HG03439 (cell line): ENCODE measurements around the gene ING4.

Experiments
- ATAC-seq: cut with Tn5 transposase; IDR thresholded peaks from one replicate; pipeline ENCODE4 v1.9.1; 2021; ENCODE audit warnings: mild to moderate bottlenecking, moderate library complexity; ENCODE audit not compliant: unreplicated experiment

The ING4 gene

GRCh38 chr12:6688999-6689882 lies 26.3 kb upstream of the ING4 start, which contains the start of gene ZNF384:
Gene ZNF384, minus strand, starts transcription at chr12:6689375. Its CDS starts 9,855 bp downstream, at chr12:6679520.
- ATAC-seq: peak; percentile 82

DNA sequence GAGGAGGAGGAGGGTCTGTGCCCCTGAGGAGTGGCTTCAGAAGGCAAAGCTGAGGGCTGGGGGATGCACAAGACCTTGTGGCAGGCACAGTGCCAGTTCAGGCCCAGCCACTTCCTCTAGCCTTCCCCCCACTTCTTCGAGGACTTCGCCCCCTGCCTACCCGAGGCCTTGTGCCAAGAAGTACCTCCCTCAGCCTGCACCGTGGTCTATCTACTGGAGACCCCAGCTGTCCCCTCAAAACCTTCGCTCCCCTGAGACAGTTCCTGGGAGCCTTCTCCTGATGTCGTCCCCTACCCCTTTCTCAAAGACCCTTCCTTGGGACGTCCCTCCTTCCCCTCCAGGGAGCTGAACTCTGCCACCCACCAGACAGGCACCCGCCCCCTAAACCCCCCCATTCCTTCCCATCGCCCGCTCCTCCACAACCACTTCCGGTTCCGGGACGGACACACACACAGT lies 25.7 kb upstream of the ING4 start:
- ATAC-seq: peak; percentile 11

DNA sequence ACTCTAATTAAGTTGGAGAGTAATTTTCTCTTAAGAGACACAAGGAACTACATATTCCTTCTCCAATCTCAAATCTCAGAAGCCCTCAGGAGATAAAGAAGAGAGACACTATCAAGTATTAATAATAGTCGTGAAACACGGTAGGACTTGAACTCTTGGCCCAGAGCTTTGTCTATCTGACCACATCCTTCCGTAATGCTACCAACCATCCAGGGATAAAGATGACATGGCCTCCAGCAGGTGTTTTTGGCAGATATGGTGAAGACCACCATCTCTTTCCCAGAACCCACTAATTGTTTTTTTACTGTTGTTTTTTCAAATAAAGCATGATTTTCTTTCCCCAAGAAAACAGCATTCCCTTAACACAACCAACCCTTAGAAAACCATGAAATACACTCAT lies 22.9 kb upstream of the ING4 start:
- no peak for ATAC-seq

DNA sequence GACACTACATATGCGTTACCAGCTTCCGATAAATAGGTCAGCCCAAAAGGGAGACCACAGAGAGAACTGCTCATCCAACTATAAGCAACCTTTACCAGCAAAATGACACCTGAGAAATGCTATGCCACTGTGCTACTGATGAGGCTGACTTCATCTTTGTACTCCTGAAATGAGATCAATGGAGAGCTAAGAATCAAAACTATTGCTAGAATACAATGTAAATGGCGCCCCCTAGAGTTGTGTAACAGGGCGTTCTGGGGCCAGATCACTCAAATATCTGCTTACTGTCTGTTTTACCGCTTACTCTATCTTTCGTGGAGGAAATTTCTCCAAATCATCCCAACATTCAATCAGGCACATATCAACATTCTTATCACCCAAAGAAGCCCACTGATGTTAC lies 21.7 kb upstream of the ING4 start:
- no peak for ATAC-seq

- ATAC-seq: no peak
These were observed 14.0 kb upstream of the ING4 start for GRCh38 chr12:6676962-6677361.

GRCh38 chr12:6672143-6672542 lies 9.2 kb upstream of the ING4 start:
- ATAC-seq: no peak

DNA sequence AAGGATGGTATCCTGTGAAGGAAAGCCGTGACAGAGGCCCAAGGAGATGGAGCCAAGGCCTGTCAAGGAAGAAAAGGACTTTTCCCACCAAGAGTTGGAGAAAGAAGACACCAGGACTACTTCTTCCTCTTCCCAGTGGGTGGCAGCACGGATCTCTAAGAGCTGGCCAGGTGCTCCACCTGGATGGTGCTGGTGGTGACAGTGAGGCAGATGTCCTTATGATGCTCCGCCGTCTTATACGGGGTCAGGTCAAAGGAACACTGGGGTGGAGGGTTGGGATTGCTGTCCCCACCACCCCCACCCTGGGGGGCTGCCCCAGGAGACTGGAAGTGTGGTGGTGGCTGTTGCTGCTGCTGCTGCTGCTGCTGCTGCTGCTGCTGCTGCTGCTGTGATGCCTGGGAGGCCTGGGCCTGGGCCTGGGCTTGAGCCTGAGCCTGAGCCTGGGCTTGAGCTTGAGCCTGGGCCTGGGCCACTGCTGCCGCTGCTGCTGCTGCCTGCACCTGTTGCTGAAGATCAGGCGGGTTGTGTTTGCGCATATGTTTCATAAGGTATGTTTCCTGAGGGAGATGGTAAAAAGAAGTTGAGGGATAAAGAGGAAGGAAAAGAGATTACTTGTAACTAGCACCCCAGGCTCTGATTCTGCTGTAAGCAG lies 4.8 kb upstream of the ING4 start:
- no peak for ATAC-seq

- ATAC-seq: no peak
These were observed 3.3 kb upstream of the ING4 start for GRCh38 chr12:6666211-6666610.

DNA sequence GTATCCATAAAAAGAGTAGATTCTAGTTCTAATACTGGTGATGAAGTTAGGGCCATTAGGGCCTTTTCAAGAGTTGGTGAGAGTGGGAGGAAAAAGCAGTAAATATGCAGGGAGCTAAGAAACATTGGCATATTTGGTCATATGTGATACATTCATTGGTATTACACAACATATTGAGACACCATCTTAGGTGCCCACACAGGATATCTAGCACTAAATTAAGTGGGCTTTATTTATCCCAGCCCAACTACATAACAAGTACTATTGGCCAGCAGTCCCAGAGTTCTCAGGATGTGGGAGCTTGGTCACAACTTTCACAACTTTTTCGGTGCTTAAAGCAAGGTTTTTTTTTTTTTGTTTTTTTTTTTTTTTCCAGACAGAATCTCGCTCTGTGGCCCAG lies 2.0 kb upstream of the ING4 start:
- ATAC-seq: no peak

- ATAC-seq: no peak
These were observed 365 bp downstream of the ING4 start for GRCh38 chr12:6662602-6662905.

- no peak for ATAC-seq
These were observed 8.9 kb downstream of the ING4 start for GRCh38 chr12:6653987-6654386.

DNA sequence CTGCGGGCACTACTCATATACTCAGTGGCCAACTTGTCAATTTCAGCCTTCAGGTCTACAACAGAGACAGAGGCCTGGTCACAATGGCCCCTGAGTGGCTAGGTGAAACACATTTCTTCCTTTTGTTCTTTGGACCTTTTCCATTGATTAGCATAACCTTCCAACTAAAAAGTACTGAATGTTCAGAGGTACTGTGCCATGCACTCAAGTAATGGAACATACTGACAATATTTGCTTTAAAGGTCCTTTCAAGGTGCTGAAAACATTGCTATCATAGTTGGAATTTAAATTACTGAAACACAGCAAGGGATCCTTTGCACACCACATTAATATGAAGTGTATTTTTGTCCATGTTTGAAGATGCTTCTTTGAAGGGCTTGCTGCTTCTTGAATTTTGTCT lies 9.6 kb downstream of the ING4 start:
- ATAC-seq: no peak

DNA sequence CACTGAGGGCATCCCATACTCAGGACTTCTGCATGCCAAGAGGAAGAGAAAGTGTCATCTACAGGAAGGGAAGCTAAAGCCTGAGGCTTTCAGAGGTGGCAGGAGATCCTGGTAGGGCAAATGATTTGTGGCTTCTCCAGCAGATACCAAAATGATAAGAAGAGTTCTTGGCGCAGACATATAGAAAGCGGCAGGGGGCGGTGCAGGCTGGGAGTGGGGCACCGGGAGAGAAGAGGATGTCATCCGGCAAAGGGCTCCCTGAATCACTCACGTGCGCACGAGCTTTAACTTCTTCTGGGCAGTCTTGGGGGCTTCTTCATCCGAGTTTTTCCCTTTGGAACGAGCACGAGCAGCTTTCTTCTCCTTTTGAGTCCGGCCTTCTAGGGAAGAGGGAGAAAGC lies 10.5 kb downstream of the ING4 start:
- no peak for ATAC-seq

DNA sequence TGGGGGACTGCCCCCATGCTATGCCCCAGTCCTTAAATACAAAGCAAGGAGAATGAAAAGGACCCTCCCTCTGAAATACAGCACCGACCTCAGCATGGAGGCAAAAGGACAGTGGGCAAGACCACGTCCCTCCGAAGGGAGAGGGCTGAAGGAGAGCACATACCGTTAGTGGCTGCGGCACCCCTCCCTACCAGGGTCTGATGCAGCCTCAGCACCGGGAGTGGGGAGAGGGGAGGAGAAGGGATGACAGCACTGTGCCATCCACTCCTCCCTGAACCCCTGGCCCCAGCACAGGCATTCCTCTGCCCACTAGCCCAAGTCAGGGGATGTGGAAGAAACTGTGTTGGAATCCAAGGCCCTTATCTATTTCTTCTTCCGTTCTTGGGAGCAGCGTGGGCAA lies 12.1 kb downstream of the ING4 start:
- ATAC-seq: no peak

GRCh38 chr12:6647083-6647604 lies 15.8 kb downstream of the ING4 start, which contains the start of gene ACRBP:
Gene ACRBP, minus strand, starts transcription at chr12:6647432. Its CDS starts 66 bp downstream, at chr12:6647366.
- no peak for ATAC-seq

DNA sequence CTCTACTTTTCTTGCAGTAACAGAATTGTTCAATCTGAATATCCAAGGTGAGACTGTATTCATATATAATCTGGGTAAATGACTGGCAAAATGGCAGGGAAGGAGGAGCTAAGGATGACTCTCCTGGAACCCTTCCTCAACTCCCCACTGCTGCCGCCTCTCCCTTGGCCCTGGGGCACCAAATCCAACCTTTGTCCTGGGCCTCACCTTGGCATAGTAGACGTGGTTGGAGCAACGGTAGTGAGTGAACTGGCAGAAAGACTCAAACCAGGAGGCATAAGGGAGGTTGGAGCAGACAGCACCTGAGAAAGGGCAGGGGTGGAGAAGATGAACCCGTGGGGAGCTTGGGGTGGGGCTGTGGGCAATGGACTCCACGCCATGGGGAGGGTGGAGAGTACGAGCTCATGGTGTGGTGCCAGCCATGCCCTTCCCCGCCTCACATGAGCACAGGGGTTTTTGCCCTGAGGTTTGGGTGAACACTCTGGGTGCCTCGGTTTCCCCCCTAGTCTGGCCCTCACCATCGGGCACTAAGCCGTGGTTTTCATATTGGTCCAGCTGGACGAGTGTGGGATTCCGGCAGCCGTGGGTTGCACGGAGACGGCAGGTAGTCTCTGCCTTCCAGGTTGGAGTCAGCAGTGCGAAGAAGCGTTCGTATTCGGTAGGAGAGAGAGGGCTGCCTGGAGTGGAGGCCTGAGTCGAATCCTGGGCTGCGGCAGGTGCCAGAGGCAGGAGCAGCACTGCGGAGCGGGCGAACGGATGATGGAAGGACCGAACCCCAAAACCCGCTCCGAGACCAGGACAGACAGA lies 16.4 kb downstream of the ING4 start:
- no peak for ATAC-seq

GRCh38 chr12:6644903-6645302 lies 18.0 kb downstream of the ING4 start:
- ATAC-seq: no peak

DNA sequence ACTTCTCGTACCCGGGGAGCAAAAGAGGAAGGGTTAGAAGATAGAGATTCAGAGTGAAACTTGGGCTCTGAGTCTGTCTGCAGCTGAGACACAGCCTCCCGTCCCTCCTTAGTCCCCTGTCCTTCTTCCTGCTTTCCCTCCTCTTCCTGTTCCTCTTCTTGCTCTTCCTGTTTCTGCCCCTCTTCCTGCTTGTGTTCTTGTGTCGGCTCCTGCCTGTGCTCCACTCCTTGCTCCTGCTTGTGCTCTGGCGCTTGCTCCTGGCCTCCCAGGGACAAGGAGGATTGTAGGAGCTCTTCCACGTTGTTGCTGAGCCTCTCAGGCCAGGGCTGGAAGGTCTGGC lies 18.7 kb downstream of the ING4 start:
- ATAC-seq: no peak

- ATAC-seq: no peak
These were observed 19.2 kb downstream of the ING4 start for GRCh38 chr12:6643569-6644256.

GRCh38 chr12:6641131-6641530 lies 21.8 kb downstream of the ING4 start:
- ATAC-seq: no peak

DNA sequence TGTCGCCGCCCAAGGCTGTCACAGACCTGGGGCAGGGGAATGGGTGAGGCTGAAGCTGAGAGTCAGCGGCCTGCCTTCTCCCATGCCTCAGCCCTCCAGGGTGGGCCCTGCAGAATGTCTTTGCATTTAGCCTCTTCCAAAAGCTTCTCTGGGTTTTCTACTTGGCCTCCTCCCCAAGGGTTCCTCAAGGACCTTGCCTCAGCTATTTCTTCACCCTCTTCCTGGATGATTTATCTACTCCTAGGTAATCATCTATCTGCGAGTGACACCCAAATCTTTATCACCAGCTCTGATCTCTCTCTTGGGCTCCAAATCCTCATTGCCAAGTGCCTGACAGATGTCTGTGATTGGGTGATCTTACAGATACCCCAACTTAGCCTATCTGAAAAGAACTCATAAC lies 22.4 kb downstream of the ING4 start:
- no peak for ATAC-seq
